A673 (cell line): ENCODE data around the gene CDH12.
"Not testable (repeated sequence)": the region's sequence is repeated elsewhere in the genome, so short reads cannot be mapped to it uniquely, and the experiment has no call there.

Source experiments
- EZH2 ChIP-seq: fragments of 200-600 bp; sonication (generic); IDR thresholded peaks from 2 replicates; pipeline ENCODE4 v1.6.1; 2017; ENCODE audit warnings: borderline replicate concordance, low read depth, mild to moderate bottlenecking, mixed read lengths, antibody characterized with exemption, low read length; ENCODE audit not compliant: poor library complexity, severe bottlenecking
- TF ChIP-seq, protein P1 (sequence below): fragments of 300-800, 200-600 bp; sonication (generic); conservative IDR thresholded peaks from 2 replicates; pipeline ENCODE4 v1.5.1; 2017; ENCODE audit warnings: low read depth, mild to moderate bottlenecking, antibody characterized with exemption, low read length, moderate library complexity, mixed read lengths

DNA sequence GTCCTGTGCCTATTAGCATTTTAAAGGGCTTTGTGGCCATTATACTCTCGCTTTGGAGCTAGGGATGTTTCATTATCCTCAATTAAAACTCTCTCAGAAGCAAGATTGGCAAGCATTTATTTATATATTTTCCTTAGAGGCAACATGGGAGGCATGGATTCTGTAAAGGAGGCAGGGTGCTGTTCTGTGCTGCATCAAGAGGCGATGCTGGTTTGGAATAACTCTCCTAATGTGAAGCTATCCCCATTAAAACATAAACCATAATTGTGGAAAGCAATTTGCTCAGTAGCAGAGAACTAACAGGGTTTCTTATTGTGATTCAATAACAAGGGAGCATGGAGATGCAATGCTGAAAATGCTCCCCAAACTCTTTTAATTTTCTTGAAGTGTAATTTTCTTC, 664.5 kb downstream of the CDH12 start:
- not testable (repeated sequence) for TF ChIP-seq EZH2
- TF ChIP-seq, protein P1, sequence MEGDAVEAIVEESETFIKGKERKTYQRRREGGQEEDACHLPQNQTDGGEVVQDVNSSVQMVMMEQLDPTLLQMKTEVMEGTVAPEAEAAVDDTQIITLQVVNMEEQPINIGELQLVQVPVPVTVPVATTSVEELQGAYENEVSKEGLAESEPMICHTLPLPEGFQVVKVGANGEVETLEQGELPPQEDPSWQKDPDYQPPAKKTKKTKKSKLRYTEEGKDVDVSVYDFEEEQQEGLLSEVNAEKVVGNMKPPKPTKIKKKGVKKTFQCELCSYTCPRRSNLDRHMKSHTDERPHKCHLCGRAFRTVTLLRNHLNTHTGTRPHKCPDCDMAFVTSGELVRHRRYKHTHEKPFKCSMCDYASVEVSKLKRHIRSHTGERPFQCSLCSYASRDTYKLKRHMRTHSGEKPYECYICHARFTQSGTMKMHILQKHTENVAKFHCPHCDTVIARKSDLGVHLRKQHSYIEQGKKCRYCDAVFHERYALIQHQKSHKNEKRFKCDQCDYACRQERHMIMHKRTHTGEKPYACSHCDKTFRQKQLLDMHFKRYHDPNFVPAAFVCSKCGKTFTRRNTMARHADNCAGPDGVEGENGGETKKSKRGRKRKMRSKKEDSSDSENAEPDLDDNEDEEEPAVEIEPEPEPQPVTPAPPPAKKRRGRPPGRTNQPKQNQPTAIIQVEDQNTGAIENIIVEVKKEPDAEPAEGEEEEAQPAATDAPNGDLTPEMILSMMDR: not testable (repeated sequence)
